ENCODE results near the gene UNC93A. TPM values are rescaled to one million over a fixed set of nuclear protein-coding genes. Genes with fewer than 3 reads are reported as not detected.

Gene UNC93A
- polyA plus RNA-seq, 1 experiment, result not detected

- no peak for TF ChIP-seq CTCF (IDR thresholded peaks at IDR 0.05; ENCODE audit: low read depth, low read length)
- peaks cover 77% of the 10 kb centered on the region for H3K9me3 ChIP-seq (ENCODE audit: control insufficient read depth, insufficient read depth, low read length)
- H3K4me3 ChIP-seq (ENCODE audit: low read depth, low read length), result no peak overlapping the region
- DNase-seq (ENCODE audit: low read depth, low spot score), result no peak
- POLR2A ChIA-PET, result no interaction called here
- H3K27me3 ChIP-seq (ENCODE audit: control insufficient read depth, insufficient read depth, low read length), result no peaks in the 10 kb centered on the region
- CTCF ChIA-PET, result no interaction called here
- H3K27ac ChIP-seq (ENCODE audit: low read depth, low read length), result no peak overlapping the region
Measured at GRCh38 chr6:167298127-167298526, 7.0 kb downstream of the UNC93A start.

- no peak overlapping the region for H3K27ac ChIP-seq (ENCODE audit: low read depth, low read length)
- ChIA-PET CTCF (no interaction called here), POLR2A (no interaction called here)
- DNase-seq (ENCODE audit: low read depth, low spot score), result no peak
- H3K9me3 ChIP-seq (ENCODE audit: control insufficient read depth, insufficient read depth, low read length), result peaks cover 72% of the 10 kb centered on the region
- H3K4me3 ChIP-seq (ENCODE audit: low read depth, low read length), result no peak overlapping the region
- no peaks in the 10 kb centered on the region for H3K27me3 ChIP-seq (ENCODE audit: control insufficient read depth, insufficient read depth, low read length)
- no peak for TF ChIP-seq CTCF (IDR thresholded peaks at IDR 0.05; ENCODE audit: low read depth, low read length)
Measured at GRCh38 chr6:167299641-167300308, 8.7 kb downstream of the UNC93A start.

DNA sequence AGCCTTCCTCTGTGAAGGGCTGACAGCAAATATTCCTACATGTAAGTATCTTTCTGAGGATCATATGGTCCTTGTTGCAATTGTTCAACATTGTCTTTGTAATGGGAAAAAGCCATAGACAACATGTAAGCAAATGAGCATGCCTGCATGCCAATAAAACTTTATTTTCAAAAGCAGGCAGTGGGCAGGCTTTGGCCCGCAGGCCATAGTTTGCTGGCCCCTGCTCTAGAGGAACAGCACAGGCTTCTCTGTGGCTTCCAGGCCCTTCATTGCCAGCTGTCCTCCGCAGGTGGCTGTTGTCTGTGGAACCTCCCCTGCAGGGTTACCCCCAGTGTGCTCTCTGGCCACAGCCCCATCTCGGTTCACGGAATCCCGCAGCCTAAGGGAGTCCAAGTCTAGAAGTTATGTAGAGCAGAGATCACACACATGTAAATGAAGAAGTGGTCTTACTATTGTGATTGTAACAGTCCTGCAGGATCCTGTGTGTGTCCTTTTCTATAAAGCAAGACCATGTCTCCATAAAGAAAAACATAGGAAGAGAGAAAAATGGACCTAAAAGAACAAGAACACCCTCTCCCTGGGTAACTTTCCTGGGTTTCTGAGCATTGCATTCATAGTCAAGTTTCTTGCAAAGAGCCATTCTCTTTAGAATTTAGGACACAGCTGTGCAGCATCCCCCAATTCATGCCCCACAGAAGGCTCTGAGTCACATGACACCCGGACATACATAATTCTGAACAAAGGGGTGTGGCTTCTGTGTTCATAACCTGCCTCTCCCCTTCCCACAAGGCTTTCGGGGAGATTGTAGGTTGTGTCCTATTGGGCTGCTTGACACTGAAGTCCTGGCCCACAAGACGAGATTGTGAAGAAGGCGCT, 10.0 kb downstream of the UNC93A start:
- no peak for DNase-seq (ENCODE audit: low read depth, low spot score)
- H3K9me3 ChIP-seq (ENCODE audit: control insufficient read depth, insufficient read depth, low read length), result peaks cover 72% of the 10 kb centered on the region
- no peaks in the 10 kb centered on the region for H3K27me3 ChIP-seq (ENCODE audit: control insufficient read depth, insufficient read depth, low read length)
- no peak for TF ChIP-seq CTCF (IDR thresholded peaks at IDR 0.05; ENCODE audit: low read depth, low read length)
- ChIA-PET CTCF (no interaction called here), POLR2A (no interaction called here)
- H3K27ac ChIP-seq (ENCODE audit: low read depth, low read length), result no peak overlapping the region
- no peak overlapping the region for H3K4me3 ChIP-seq (ENCODE audit: low read depth, low read length)

GRCh38 chr6:167302074-167302473, 11.0 kb downstream of the UNC93A start:
- ChIA-PET POLR2A (no interaction called here), CTCF (no interaction called here)
- no peak for DNase-seq (ENCODE audit: low read depth, low spot score)
- TF ChIP-seq CTCF (IDR thresholded peaks at IDR 0.05; ENCODE audit: low read depth, low read length), result no peak
- peaks cover 72% of the 10 kb centered on the region for H3K9me3 ChIP-seq (ENCODE audit: control insufficient read depth, insufficient read depth, low read length)
- H3K4me3 ChIP-seq (ENCODE audit: low read depth, low read length), result no peak overlapping the region
- H3K27ac ChIP-seq (ENCODE audit: low read depth, low read length), result no peak overlapping the region
- H3K27me3 ChIP-seq (ENCODE audit: control insufficient read depth, insufficient read depth, low read length), result no peaks in the 10 kb centered on the region

DNA sequence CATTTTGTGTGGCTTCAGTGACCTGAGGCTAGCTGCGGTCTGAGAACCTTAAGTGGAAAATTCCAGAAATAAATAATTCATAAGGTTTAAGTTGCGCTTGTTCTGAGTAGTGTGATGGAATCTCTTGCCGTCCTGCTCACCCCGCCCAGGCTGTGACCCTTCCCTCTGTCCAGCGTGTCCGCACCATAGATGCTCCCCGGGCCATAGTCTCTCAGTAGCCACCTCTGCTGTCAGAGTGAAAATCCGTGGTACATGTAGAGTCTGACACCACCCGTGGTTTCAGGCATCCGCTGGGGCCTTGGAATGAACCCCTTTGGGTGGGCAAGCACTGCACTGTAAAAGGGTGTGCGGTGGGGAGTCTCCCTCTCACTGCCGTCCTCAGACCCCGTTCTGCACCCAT, 11.7 kb downstream of the UNC93A start:
- no peak for DNase-seq (ENCODE audit: low read depth, low spot score)
- no peak overlapping the region for H3K4me3 ChIP-seq (ENCODE audit: low read depth, low read length)
- ChIA-PET CTCF (no interaction called here), POLR2A (no interaction called here)
- no peak overlapping the region for H3K27ac ChIP-seq (ENCODE audit: low read depth, low read length)
- H3K9me3 ChIP-seq (ENCODE audit: control insufficient read depth, insufficient read depth, low read length), result peaks cover 77% of the 10 kb centered on the region
- TF ChIP-seq CTCF (IDR thresholded peaks at IDR 0.05; ENCODE audit: low read depth, low read length), result no peak
- no peaks in the 10 kb centered on the region for H3K27me3 ChIP-seq (ENCODE audit: control insufficient read depth, insufficient read depth, low read length)

Measured in AG04450 (cell line).